ENCODE results near the gene PPP6R1. TPM values are rescaled to one million over a fixed set of nuclear protein-coding genes. Genes with fewer than 3 reads are reported as not detected.

The PPP6R1 gene
- total RNA-seq, 2 experiments from 2014 or later, result 89.6 to 161 TPM

DNA sequence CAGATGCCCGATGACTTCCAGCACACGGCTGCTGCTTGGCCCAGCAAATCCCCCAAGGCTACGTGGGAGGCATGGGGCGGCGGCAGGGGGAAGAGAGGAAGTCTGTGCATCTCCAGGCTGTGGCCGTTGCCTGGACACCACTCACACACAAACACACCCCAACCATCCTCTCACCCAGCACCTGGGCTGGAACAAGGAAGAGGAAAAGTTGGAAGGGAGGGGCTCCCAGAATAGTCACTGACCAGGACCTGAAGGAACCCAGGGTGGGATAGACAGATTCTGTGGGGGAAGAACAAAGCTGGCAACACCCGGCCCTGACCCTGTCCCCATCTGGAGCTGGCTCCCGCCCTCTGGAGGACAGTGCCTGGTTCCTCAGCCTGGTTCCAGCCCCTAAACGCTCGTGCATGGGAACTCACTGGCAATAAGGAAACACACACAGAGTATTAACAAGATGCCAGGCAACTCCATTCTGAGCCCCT lies 11.2 kb downstream of the PPP6R1 start:
- no TSS peak for BruUV-seq (replicated peaks)
- CTCF ChIA-PET (ENCODE audit: unreplicated experiment), result no interaction called here
- no peak overlapping the region for H3K27ac ChIP-seq (ENCODE audit: low read depth, low read length, poor library complexity, severe bottlenecking)
- DNase-seq (ENCODE audit: low spot score), result no peak
- H3K79me2 ChIP-seq (ENCODE audit: insufficient read depth, low read depth, low read length), result peaks cover 56% of the 10 kb centered on the region
- peaks cover 99% of the 10 kb centered on the region for H3K36me3 ChIP-seq (ENCODE audit: insufficient read depth, low read length)
- POLR2A ChIA-PET, result no interaction called here
- no peak overlapping the region for H2AFZ ChIP-seq (ENCODE audit: low read length)
- TF ChIP-seq, protein P1, sequence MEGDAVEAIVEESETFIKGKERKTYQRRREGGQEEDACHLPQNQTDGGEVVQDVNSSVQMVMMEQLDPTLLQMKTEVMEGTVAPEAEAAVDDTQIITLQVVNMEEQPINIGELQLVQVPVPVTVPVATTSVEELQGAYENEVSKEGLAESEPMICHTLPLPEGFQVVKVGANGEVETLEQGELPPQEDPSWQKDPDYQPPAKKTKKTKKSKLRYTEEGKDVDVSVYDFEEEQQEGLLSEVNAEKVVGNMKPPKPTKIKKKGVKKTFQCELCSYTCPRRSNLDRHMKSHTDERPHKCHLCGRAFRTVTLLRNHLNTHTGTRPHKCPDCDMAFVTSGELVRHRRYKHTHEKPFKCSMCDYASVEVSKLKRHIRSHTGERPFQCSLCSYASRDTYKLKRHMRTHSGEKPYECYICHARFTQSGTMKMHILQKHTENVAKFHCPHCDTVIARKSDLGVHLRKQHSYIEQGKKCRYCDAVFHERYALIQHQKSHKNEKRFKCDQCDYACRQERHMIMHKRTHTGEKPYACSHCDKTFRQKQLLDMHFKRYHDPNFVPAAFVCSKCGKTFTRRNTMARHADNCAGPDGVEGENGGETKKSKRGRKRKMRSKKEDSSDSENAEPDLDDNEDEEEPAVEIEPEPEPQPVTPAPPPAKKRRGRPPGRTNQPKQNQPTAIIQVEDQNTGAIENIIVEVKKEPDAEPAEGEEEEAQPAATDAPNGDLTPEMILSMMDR (conservative IDR thresholded peaks at IDR 0.05; ENCODE audit: low read length), result no peak
- H3K4me1 ChIP-seq (ENCODE audit: insufficient read depth, low read length, poor library complexity, severe bottlenecking), result peaks cover 20% of the 10 kb centered on the region
- H3K9me3 ChIP-seq (ENCODE audit: low read length), result no peaks in the 10 kb centered on the region
- H3K4me3 ChIP-seq (ENCODE audit: low read depth, low read length, poor library complexity, severe bottlenecking), result no peak overlapping the region
- H3K4me2 ChIP-seq (ENCODE audit: low read length), result no peak overlapping the region
- intact Hi-C loops (cut with micrococcal nuclease; ENCODE audit: unreplicated experiment), result no loop called here
- H3K9me2 ChIP-seq (ENCODE audit: insufficient read depth, low read length), result no peaks in the 10 kb centered on the region
- peaks cover 32% of the 10 kb centered on the region for H4K20me1 ChIP-seq (ENCODE audit: insufficient read depth, low read length)

DNA sequence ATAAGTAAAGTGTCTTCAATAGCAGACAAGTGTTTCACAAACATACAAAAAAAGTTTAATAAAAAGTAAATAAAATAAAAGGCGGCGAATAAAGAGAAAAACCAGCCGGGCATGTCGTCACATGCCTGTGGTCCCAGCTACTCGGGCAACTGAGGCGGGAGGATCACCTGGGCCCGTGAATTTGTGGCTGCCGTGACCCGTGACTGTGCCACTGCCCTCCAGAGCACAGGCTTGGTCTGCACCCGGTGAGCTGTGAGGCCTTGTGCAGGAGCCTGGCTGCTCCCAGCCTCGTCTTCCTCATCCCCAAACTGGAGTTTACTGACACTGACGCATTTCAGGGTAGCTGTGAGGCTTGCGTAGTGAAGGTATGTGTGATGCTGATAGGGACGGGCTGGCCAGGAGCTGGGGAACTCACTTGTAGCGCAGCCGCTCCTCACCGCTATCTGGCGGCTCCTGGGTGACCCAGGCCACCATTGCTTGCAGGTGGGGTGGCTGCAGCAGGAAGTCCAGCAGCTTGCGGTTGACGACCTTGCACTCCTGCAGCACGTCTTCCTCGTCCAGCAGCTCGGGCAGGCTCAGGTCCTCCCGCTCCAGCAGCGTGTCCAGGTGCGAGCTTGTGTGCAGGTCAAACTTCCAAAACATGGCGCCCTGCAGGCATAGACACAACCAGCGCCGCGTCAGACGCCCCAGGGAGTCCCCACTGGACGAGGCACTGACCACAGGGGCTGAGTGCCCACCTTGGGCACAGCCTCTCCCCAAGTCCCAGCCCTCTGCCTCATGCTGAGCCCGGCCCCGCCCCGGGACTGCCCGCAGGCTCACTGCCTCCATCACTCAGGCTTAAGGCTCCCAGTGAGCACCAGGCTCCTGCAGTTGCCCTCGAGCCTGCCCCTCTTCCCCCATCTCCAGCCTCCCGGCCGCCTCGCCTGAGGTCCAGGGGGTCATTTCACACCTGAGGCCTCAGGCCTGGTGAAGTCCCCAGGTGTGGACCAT lies 12.1 kb downstream of the PPP6R1 start:
- H3K4me1 ChIP-seq (ENCODE audit: insufficient read depth, low read length, poor library complexity, severe bottlenecking), result peaks cover 11% of the 10 kb centered on the region
- peaks cover 99% of the 10 kb centered on the region for H3K36me3 ChIP-seq (ENCODE audit: insufficient read depth, low read length)
- no peak overlapping the region for H2AFZ ChIP-seq (ENCODE audit: low read length)
- H3K9me2 ChIP-seq (ENCODE audit: insufficient read depth, low read length), result no peaks in the 10 kb centered on the region
- ChIA-PET POLR2A (no interaction called here), CTCF (ENCODE audit: unreplicated experiment) (interaction anchor here (0.6 kb wide), 1 partner anchor 1630 kb away, joined by 3 read pairs; no protein-coding TSS in a partner anchor)
- TF ChIP-seq, protein P1 (conservative IDR thresholded peaks at IDR 0.05; ENCODE audit: low read length), result no peak
- TF ChIP-seq EZH2phosphoT487 (IDR thresholded peaks at IDR 0.05; ENCODE audit: borderline replicate concordance, low read depth, low read length), result no peak
- no peaks in the 10 kb centered on the region for H3K9me3 ChIP-seq (ENCODE audit: low read length)
- DNase-seq (ENCODE audit: low spot score), result no peak
- peaks cover 29% of the 10 kb centered on the region for H4K20me1 ChIP-seq (ENCODE audit: insufficient read depth, low read length)
- no TSS peak for BruUV-seq (replicated peaks)
- peaks cover 47% of the 10 kb centered on the region for H3K79me2 ChIP-seq (ENCODE audit: insufficient read depth, low read depth, low read length)
- no peak overlapping the region for H3K4me2 ChIP-seq (ENCODE audit: low read length)
- intact Hi-C loops (cut with micrococcal nuclease; ENCODE audit: unreplicated experiment), result no loop called here
- no peak overlapping the region for H3K4me3 ChIP-seq (ENCODE audit: low read depth, low read length, poor library complexity, severe bottlenecking)
- H3K27ac ChIP-seq (ENCODE audit: low read depth, low read length, poor library complexity, severe bottlenecking), result no peak overlapping the region

Data from OCI-LY7 (cell line).